ENCODE measurements around the gene ALPL.
A peak's percentile ranks its signal among the peaks of the same experiment; 100 is the strongest.

Gene ALPL

GRCh38 chr1:21574466-21575151 is 65.4 kb downstream of the ALPL start:
- H3K27ac Mint-ChIP-seq, result no peak overlapping the region
- no peak overlapping the region for H3K4me3 Mint-ChIP-seq
- DNase-seq (no peak), ATAC-seq (replicated peaks) (no peak)
- no peaks in the 10 kb centered on the region for H3K36me3 Mint-ChIP-seq (ENCODE audit: insufficient read depth)
- peaks cover 15 to 56% of the 10 kb centered on the region in 2 donors for H3K27me3 Mint-ChIP-seq
- no peaks in the 10 kb centered on the region for H3K9me3 Mint-ChIP-seq
- H3K4me1 Mint-ChIP-seq (ENCODE audit: low read depth in 2 of 2), result no peaks in the 10 kb centered on the region

- no peak overlapping the region for H3K4me3 Mint-ChIP-seq
- H3K27me3 Mint-ChIP-seq, result peaks cover 15 to 56% of the 10 kb centered on the region in 2 donors
- no peaks in the 10 kb centered on the region for H3K36me3 Mint-ChIP-seq (ENCODE audit: insufficient read depth)
- H3K4me1 Mint-ChIP-seq (ENCODE audit: low read depth in 2 of 2), result no peaks in the 10 kb centered on the region
- H3K9me3 Mint-ChIP-seq, result no peaks in the 10 kb centered on the region
- ATAC-seq (replicated peaks) (no peak), DNase-seq (no peak)
- H3K27ac Mint-ChIP-seq, result peak overlapping the region in 1 of 2 donors; percentile 12
Measured at GRCh38 chr1:21575351-21575942, 66.2 kb downstream of the ALPL start.

GRCh38 chr1:21576031-21576797 is 67.0 kb downstream of the ALPL start:
- H3K27ac Mint-ChIP-seq, result peak overlapping the region in 1 of 2 donors; percentile 12
- no peaks in the 10 kb centered on the region for H3K4me1 Mint-ChIP-seq (ENCODE audit: low read depth in 2 of 2)
- no peaks in the 10 kb centered on the region for H3K36me3 Mint-ChIP-seq (ENCODE audit: insufficient read depth)
- H3K4me3 Mint-ChIP-seq, result no peak overlapping the region
- no peak for ATAC-seq (replicated peaks)
- H3K9me3 Mint-ChIP-seq, result no peaks in the 10 kb centered on the region
- H3K27me3 Mint-ChIP-seq, result peaks cover 15 to 56% of the 10 kb centered on the region in 2 donors
- no peak for DNase-seq

- no peaks in the 10 kb centered on the region for H3K4me1 Mint-ChIP-seq (ENCODE audit: low read depth in 2 of 2)
- no peak overlapping the region for H3K27ac Mint-ChIP-seq
- H3K4me3 Mint-ChIP-seq, result no peak overlapping the region
- H3K36me3 Mint-ChIP-seq (ENCODE audit: insufficient read depth), result no peaks in the 10 kb centered on the region
- DNase-seq, result no peak
- peaks cover 15 to 56% of the 10 kb centered on the region in 2 donors for H3K27me3 Mint-ChIP-seq
- ATAC-seq (replicated peaks), result no peak
- H3K9me3 Mint-ChIP-seq, result no peaks in the 10 kb centered on the region
Measured at GRCh38 chr1:21576798-21577187, 67.6 kb downstream of the ALPL start.

GRCh38 chr1:21577324-21577723 is 68.1 kb downstream of the ALPL start:
- Mint-ChIP-seq H3K36me3 (ENCODE audit: insufficient read depth) (no peaks in the 10 kb centered on the region), H3K4me3 (no peak overlapping the region), H3K9me3 (no peaks in the 10 kb centered on the region), H3K27ac (no peak overlapping the region), H3K27me3 (peaks cover 15 to 56% of the 10 kb centered on the region in 2 donors), H3K4me1 (ENCODE audit: low read depth in 2 of 2) (no peaks in the 10 kb centered on the region)
- no peak for DNase-seq
- ATAC-seq (replicated peaks), result no peak

GRCh38 chr1:21577933-21578332 is 68.7 kb downstream of the ALPL start:
- no peak for ATAC-seq (replicated peaks)
- H3K27me3 Mint-ChIP-seq, result peaks cover 20 to 60% of the 10 kb centered on the region in 2 donors

GRCh38 chr1:21579791-21580190 is 70.6 kb downstream of the ALPL start:
- Mint-ChIP-seq H3K4me3 (no peak overlapping the region), H3K36me3 (ENCODE audit: insufficient read depth) (no peaks in the 10 kb centered on the region), H3K9me3 (no peaks in the 10 kb centered on the region), H3K4me1 (ENCODE audit: low read depth in 2 of 2) (no peaks in the 10 kb centered on the region), H3K27ac (no peak overlapping the region), H3K27me3 (peaks cover 24 to 56% of the 10 kb centered on the region in 2 donors)
- DNase-seq, result no peak
- ATAC-seq (replicated peaks), result no peak

More at GRCh38 chr1:21577933-21578332, 68.7 kb downstream of the ALPL start:
- no peak for DNase-seq
- H3K27ac Mint-ChIP-seq, result no peak overlapping the region
- H3K9me3 Mint-ChIP-seq, result no peaks in the 10 kb centered on the region
- no peaks in the 10 kb centered on the region for H3K4me1 Mint-ChIP-seq (ENCODE audit: low read depth in 2 of 2)
- H3K36me3 Mint-ChIP-seq (ENCODE audit: insufficient read depth), result no peaks in the 10 kb centered on the region
- H3K4me3 Mint-ChIP-seq, result no peak overlapping the region

GRCh38 chr1:21584096-21584495 is 74.9 kb downstream of the ALPL start:
- H3K4me3 Mint-ChIP-seq, result no peak overlapping the region
- H3K9me3 Mint-ChIP-seq, result no peaks in the 10 kb centered on the region
- peaks cover 27 to 64% of the 10 kb centered on the region in 2 donors for H3K27me3 Mint-ChIP-seq

GRCh38 chr1:21585037-21585436 is 75.8 kb downstream of the ALPL start:
- Mint-ChIP-seq H3K9me3 (no peaks in the 10 kb centered on the region), H3K36me3 (ENCODE audit: insufficient read depth) (no peaks in the 10 kb centered on the region), H3K4me1 (ENCODE audit: low read depth in 2 of 2) (no peaks in the 10 kb centered on the region), H3K27ac (no peak overlapping the region), H3K27me3 (peaks cover 30 to 68% of the 10 kb centered on the region in 2 donors), H3K4me3 (no peak overlapping the region)
- no peak for ATAC-seq (replicated peaks)
- no peak for DNase-seq

More at GRCh38 chr1:21584096-21584495, 74.9 kb downstream of the ALPL start:
- Mint-ChIP-seq H3K27ac (no peak overlapping the region), H3K4me1 (ENCODE audit: low read depth in 2 of 2) (no peaks in the 10 kb centered on the region), H3K36me3 (ENCODE audit: insufficient read depth) (no peaks in the 10 kb centered on the region)
- ATAC-seq (replicated peaks), result no peak
- no peak for DNase-seq

- Mint-ChIP-seq H3K36me3 (ENCODE audit: insufficient read depth) (no peaks in the 10 kb centered on the region), H3K4me1 (ENCODE audit: low read depth in 2 of 2) (peaks cover 0 to 4% of the 10 kb centered on the region in 2 donors), H3K27me3 (peaks cover 30 to 78% of the 10 kb centered on the region in 2 donors), H3K4me3 (no peak overlapping the region), H3K27ac (no peak overlapping the region), H3K9me3 (no peaks in the 10 kb centered on the region)
- no peak for ATAC-seq (replicated peaks)
- no peak for DNase-seq
Measured at GRCh38 chr1:21586222-21586621, 77.0 kb downstream of the ALPL start.

- Mint-ChIP-seq H3K9me3 (no peaks in the 10 kb centered on the region), H3K36me3 (ENCODE audit: insufficient read depth) (no peaks in the 10 kb centered on the region), H3K4me3 (no peak overlapping the region), H3K27ac (no peak overlapping the region), H3K27me3 (peaks cover 30 to 86% of the 10 kb centered on the region in 2 donors), H3K4me1 (ENCODE audit: low read depth in 2 of 2) (peaks cover 0 to 4% of the 10 kb centered on the region in 2 donors)
- DNase-seq, result no peak
- no peak for ATAC-seq (replicated peaks)
Measured at GRCh38 chr1:21586846-21587601, 77.8 kb downstream of the ALPL start.

- no peak for DNase-seq
- Mint-ChIP-seq H3K9me3 (no peaks in the 10 kb centered on the region), H3K27me3 (peaks cover 30 to 89% of the 10 kb centered on the region in 2 donors), H3K27ac (no peak overlapping the region), H3K4me3 (no peak overlapping the region), H3K36me3 (ENCODE audit: insufficient read depth) (no peaks in the 10 kb centered on the region), H3K4me1 (ENCODE audit: low read depth in 2 of 2) (peaks cover 0 to 4% of the 10 kb centered on the region in 2 donors)
- ATAC-seq (replicated peaks), result no peak
Measured at GRCh38 chr1:21587602-21587953, 78.4 kb downstream of the ALPL start.

GRCh38 chr1:21589618-21590017 is 80.4 kb downstream of the ALPL start:
- H3K27ac Mint-ChIP-seq, result no peak overlapping the region
- H3K9me3 Mint-ChIP-seq, result no peaks in the 10 kb centered on the region
- H3K4me1 Mint-ChIP-seq (ENCODE audit: low read depth in 2 of 2), result peaks cover 0 to 4% of the 10 kb centered on the region in 2 donors
- H3K4me3 Mint-ChIP-seq, result no peak overlapping the region
- DNase-seq (no peak), ATAC-seq (replicated peaks) (no peak)
- peaks cover 27 to 92% of the 10 kb centered on the region in 2 donors for H3K27me3 Mint-ChIP-seq
- H3K36me3 Mint-ChIP-seq (ENCODE audit: insufficient read depth), result no peaks in the 10 kb centered on the region

Measured in effector memory CD8-positive, alpha-beta T cell (primary cell).